A673 (cell line): ENCODE results near the gene PIGU.

Experiments used
- EZH2 ChIP-seq: fragments of 200-600 bp; sonication (generic); IDR thresholded peaks from 2 replicates; pipeline ENCODE4 v1.6.1; 2017; ENCODE audit warnings: borderline replicate concordance, low read depth, mild to moderate bottlenecking, mixed read lengths, antibody characterized with exemption, low read length; ENCODE audit not compliant: poor library complexity, severe bottlenecking
- TF ChIP-seq, protein P1 (sequence below): fragments of 300-800, 200-600 bp; sonication (generic); conservative IDR thresholded peaks from 2 replicates; pipeline ENCODE4 v1.5.1; 2017; ENCODE audit warnings: low read depth, mild to moderate bottlenecking, antibody characterized with exemption, low read length, moderate library complexity, mixed read lengths

DNA sequence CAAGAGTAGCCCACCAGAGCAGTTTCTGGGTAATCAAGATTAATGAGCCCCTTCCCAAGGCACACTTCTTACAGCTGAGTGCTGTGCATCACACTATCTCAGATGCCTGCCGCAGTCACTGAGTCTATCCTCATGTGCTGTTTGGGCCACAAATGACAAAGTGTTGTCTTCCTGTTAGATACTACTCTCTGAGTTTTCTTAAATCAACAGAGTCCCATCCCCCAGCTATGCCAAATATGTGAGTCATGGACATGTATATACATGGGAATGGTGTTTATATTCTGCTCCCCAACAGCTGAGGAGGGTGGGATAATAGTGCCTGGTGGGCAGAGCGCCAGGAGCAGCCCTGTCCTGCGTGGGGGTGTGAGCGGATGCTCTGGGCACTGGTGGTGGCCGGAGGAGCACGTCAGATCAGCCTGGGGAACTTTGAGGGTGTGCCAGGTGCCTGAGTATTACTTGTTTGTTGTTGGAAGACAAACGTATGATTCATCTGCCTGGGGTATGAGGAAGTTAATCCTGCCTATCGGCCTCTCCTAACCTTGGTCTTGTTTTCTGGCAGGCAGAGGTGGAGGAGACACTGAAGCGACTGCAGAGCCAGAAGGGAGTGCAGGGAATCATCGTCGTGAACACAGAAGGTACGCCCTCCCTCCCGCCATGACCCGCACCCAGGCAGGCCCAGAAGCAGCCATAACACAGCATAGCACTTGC, 151.0 kb downstream of the PIGU start:
- TF ChIP-seq, protein P1, sequence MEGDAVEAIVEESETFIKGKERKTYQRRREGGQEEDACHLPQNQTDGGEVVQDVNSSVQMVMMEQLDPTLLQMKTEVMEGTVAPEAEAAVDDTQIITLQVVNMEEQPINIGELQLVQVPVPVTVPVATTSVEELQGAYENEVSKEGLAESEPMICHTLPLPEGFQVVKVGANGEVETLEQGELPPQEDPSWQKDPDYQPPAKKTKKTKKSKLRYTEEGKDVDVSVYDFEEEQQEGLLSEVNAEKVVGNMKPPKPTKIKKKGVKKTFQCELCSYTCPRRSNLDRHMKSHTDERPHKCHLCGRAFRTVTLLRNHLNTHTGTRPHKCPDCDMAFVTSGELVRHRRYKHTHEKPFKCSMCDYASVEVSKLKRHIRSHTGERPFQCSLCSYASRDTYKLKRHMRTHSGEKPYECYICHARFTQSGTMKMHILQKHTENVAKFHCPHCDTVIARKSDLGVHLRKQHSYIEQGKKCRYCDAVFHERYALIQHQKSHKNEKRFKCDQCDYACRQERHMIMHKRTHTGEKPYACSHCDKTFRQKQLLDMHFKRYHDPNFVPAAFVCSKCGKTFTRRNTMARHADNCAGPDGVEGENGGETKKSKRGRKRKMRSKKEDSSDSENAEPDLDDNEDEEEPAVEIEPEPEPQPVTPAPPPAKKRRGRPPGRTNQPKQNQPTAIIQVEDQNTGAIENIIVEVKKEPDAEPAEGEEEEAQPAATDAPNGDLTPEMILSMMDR: no peak
- no peak for TF ChIP-seq EZH2
